Germinal center (tissue), 1 donor: Measurements from ENCODE around the gene SIRT7.
"Not testable (repeated sequence)": the region's sequence is repeated elsewhere in the genome, so short reads cannot be mapped to it uniquely, and the experiment has no call there.

Experiments
- DNase-seq: peaks from one replicate; pipeline ENCODE4 v3.0.0; 2012; ENCODE audit warnings: mixed read lengths, low spot score

SIRT7 gene

DNA sequence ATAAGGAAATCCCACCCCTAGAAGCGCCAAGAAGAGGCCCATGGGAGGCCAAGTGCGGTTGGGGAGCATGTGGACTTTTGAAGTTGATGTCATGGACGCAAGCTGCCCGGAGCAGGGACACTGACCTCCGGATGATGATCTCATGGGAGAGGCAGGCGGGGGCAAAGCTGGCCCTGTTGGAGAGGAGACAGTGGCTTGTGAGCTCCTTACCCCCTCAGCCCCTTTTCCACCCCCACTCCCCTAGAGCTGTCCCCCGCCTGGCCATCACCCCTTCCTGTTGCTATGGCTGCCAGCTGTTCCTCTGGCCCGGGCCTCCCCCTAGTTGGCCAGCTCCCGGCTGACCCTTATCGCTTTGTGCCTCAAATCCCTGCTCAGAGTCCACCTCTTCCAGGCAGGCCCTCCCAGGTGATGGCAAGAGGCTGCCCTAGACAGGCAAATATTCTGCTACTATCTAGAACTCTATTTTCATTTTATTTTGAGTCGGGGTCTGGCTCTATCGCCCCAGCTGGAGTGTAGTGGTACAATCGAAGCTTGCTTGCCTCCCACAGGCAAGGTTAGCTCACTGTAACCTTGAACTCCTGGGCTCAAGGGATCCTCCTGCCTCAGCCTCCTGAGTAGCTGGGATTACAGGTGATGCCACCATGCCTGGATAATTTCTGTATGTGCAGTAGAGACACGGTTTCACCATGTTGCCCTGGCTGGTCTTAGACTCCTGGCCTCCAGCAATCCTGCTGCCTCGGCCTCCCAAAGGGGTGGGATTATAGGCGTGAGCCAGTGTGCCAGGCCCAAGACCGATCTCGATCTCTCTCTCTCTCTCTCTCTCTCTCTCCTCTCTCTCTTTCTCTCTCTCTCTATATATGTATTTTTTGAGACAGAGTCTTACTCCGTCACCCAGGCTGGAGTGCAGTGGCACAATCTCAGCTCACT is 36.4 kb upstream of the SIRT7 start:
- no peak for DNase-seq

GRCh38 chr17:81953443-81953842 is 35.5 kb upstream of the SIRT7 start:
- DNase-seq = not testable (repeated sequence)

- no peak for DNase-seq
These were observed 34.8 kb upstream of the SIRT7 start for GRCh38 chr17:81952792-81953228.

- DNase-seq = no peak
These were observed 34.1 kb upstream of the SIRT7 start for GRCh38 chr17:81951785-81952684.

DNA sequence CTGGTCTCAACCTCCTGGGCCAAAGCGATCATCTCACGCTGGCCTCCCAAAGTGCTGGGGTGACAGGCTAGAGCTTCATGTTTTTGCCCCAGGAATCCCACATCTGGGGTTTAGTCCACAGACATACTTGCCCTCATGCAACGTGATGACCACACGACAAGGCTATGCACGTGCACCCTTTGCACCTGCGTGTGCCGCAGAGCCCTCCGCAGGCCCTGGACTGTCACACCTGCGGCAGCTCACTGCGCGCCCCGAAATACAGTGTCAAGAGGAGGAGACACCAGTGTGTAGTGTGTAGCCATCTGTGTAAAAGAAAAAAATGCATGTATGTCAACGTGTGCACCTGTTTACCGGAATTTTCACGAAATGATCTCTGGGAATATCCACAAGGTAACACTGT is 32.5 kb upstream of the SIRT7 start:
- DNase-seq = no peak

- DNase-seq = no peak
These were observed 30.8 kb upstream of the SIRT7 start for GRCh38 chr17:81948635-81949378.

- DNase-seq = no peak
These were observed 29.2 kb upstream of the SIRT7 start, which contains the start of gene MYADML2 for GRCh38 chr17:81947189-81947588. Gene MYADML2, minus strand, starts transcription at chr17:81947233. Its CDS starts 5,492 bp downstream, at chr17:81941741.

DNA sequence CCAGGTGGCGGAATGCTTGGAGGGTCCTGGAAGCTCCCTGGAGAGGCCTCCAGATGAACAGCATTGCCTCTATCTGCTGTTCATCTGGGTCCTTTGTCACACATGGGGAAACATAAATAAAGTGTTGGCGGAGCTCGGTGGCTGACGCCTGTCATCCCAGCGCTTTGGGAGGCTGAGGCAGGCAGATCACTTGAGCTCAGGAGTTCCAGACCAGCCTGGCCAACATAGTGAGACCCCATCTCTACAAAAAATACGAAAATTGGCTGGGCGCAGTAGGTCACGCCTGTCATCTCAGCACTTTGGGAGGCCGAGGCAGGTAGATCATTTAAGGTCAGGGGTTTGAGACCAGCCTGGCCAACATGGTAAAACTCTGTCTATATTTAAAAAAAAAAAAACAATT is 26.9 kb upstream of the SIRT7 start:
- DNase-seq = no peak

DNA sequence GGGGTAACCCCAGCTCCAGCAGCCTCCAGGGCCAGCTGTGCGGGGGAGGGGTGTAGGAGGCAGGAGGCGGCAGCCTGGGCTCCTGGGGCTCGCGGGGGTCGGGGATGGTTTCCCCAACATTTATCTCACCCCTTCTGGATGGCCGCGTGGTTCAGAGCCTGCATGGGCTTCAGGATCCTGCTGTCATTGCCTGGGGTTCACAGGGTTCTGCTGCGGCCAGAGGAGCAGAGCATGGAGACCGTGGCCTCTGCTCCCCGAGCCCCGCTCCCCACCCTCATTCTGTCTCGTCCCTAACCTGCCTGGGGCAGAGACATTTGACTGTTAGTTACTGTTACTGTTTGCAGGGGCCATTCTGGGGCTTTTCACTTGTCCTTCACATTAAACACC is 24.2 kb upstream of the SIRT7 start:
- no peak for DNase-seq

GRCh38 chr17:81941484-81942166 is 23.6 kb upstream of the SIRT7 start:
- no peak for DNase-seq

- DNase-seq = no peak
These were observed 22.8 kb upstream of the SIRT7 start for GRCh38 chr17:81940538-81941483.

GRCh38 chr17:81939881-81940385 is 22.0 kb upstream of the SIRT7 start:
- DNase-seq = no peak

DNA sequence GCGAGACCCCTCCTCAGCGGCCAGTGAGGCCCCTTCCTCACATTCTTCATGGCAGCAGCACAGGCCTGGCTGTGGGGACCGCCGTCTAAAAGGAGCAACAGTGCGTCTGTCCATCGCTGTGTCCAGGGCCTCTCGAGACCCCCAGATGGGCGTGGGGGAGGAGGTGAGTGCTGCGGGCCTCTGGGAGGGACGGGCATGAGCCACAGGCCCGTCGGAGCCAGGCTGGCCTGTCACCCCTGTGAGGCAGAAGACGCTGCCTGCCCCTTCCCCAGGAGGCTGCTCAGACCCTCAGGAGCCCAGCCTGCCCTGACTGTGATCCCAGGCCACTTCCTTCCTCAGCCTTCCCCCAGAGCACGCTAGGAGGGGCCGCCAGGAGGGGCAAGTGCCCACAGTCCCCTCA is 21.2 kb upstream of the SIRT7 start:
- DNase-seq = no peak

DNA sequence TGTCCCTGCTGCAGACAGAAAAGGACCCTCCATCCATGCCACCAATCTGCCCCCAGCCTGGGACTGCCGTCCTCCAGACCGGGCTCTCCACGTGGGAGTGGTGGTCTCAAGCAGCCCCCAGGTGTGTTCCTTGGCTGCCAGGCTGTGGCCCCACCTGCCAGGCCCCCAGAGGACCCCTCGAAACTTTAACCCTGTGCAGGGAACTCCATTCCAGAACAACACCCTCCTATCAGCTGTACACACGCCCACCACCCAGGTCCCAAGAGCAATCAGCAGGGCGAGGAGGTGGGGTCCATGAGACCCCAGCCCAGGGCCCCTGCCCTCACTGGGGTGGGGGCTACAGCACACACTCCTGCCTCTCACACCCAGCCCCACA is 17.7 kb upstream of the SIRT7 start:
- no peak for DNase-seq

DNA sequence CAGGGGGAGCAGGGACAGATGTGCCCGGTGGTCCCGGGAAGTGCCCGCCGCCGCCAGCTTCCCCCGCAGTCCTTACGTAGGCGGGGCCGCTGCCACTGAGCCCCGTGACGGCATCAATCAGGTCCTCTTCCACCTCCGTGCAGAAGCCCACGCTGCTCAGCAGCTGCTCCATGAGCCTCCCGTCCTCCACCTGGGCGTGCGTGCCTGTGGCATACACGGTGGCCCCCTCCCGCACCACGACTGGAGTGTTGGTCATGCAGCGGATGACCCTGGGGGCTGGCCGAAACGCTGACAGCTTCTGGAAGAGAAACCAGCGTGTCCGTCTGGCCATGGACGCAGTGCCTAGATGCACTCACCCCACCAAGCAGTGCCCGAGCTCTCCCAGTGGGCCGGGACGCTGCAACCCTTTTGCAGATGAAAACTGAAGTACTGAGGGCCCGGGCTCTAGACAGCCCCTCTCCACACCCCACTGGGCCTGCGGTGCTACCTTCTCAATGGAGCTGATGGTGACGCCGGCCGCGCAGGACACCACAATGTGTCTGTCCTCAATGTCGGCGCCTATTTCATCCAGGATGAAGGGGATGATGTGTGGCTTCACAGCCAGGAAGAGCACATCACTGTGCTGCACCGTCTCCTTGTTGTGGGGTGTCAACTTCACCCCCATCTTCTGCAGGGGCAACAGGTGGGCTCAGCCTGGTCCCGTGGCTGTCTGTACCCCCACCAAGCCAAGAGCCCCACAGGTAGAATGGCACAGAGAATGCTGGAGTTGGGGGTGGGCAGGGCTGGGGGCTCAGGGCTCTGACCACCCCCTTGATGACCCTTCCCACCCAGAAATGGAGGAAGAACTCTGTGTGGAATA is 17.1 kb upstream of the SIRT7 start:
- no peak for DNase-seq

DNA sequence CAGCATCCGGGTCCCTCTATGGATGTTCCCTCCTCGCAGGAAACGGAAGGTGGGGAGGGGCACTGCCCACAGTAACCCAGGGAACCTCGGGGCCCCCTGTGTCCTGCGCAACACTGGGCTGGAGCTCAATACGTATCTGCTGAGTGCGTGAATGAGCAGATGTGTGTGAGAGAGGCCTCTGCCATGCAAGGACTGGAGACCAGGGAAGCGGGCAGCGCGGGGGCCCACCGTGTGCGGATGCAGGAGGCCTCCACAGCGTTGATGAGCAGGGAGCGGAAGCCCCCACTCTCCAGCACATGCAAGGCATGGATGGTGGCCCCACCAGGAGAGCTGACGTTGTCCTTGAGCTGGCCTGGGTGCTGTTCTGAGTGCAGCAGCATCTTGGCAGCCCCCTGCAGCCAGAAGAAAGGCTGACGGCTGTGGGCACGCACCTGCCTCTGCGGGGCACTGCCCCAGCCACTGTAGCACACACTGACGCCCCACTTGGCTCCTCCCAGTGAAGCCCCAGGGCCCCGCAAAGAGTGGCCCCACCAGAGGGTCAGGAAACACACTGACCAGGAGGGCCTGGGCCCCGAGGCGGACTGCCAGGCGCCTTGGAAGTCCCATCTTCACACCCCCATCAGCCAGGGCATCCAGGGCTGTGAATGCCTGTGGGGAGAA is 16.3 kb upstream of the SIRT7 start:
- DNase-seq = no peak

- no peak for DNase-seq
These were observed 15.3 kb upstream of the SIRT7 start for GRCh38 chr17:81933178-81933699.

DNA sequence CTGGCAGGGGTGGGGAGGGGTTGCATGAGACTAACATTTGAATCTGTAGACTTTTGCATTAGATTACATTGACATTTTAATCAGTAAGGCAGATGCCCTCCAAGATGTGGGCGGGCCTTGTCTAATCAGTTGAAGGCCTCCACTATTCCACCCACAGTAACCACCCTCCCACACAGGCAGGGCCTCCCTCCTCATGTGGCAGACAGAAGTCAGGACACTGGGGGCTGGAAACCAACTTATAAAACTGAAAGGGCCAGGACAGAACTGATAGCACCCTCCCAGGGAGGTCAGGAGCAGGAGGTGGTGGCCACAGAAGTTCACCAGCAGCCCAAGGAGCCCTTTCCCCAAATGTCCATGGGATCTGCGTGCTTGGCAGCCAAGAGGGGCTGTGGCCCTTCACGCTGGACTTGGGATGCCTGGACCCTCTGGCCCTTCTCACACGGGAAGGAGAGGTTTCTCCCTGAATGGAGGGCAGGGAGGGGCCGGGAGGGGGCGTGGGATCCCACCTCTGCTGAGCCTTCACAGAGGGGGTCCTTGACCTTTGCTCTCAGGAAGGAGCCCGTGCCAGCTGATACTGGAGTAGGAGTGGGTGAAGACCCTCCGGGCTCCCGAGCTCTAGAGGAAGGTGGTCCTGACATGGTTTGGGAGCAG is 14.5 kb upstream of the SIRT7 start:
- DNase-seq = no peak
